Caki2 (cell line): Measurements from ENCODE around the gene DHRSX. TPM values are rescaled to one million over a fixed set of nuclear protein-coding genes. Genes with fewer than 3 reads are reported as not detected.

Experiments used
- DNase-seq: peaks from one replicate; pipeline ENCODE4 v3.0.0-alpha.2; 2015; ENCODE audit warnings: low read depth
- in situ Hi-C: cut with HindIII; loops from 2 replicates; pipeline ENCODE4 v1.10.0; 2016; ENCODE audit warnings: low sequenced_read_pairs, low pct_unique_long_range_greater_than_20kb, mixed read lengths
- total RNA-seq: library from RNA; depleted of rRNA; stranded (reverse); fragments of >200 nt; shearing (Covaris generic); gene quantifications from 2 replicates; pipeline ENCODE4 v1.2.3, GENCODE V29; 2014; ENCODE audit warnings: low replicate concordance

The DHRSX gene
- total RNA-seq, 1 experiment from 2014 or later, result 31.3 TPM

DNA sequence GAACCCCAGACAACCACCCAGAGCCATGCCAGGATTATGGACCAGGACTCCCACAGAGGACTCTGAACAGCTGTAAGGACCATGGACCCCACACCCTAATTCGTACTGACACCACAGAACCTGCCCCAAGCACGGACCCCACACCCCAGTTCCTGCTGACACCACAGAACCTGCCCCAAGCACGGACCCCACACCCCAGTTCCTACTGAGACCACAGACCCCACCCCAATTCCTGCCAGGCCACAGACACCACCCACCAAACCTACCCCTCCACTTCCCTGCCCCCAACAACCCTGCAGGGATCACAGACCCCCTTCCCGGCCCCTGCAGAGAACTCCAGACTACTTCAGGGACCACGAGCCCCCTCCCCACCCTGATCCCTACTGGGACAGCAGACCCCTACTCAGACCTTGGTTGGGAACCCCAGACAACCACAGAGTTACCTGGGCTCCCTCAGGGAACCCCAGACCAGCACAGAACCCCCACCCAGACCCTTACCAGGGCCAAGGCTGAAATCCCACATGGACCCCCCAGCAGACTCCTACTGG lies 1.4 kb upstream of the DHRSX start:
- no peak for DNase-seq
- in situ Hi-C loops, result no loop called here

DNA sequence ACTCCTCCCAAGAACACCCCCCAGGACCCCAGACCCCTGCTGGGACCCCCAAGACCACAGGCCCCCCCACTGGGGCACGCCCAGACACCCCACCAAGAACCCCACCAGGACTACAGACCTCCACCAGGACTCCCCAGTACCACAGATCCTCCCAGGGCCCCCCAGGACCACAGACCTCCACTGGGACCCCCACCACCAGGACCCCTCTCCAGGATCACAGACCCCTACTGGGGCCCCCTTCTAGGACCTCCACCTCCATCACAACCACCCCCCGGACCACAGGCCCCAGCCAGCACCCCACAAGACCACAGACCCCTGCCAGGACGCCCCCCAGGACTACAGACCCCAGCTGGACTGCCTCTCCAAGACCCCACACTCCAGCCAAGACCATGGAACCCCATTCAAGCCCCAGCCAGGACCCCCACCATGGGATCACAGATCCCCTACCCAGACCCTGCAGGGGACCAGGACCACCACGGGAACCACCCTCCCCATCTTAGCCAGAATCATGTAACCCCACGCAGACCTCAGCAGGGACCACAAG lies 855 bp upstream of the DHRSX start:
- no peak for DNase-seq
- in situ Hi-C loops, result no loop called here

DNA sequence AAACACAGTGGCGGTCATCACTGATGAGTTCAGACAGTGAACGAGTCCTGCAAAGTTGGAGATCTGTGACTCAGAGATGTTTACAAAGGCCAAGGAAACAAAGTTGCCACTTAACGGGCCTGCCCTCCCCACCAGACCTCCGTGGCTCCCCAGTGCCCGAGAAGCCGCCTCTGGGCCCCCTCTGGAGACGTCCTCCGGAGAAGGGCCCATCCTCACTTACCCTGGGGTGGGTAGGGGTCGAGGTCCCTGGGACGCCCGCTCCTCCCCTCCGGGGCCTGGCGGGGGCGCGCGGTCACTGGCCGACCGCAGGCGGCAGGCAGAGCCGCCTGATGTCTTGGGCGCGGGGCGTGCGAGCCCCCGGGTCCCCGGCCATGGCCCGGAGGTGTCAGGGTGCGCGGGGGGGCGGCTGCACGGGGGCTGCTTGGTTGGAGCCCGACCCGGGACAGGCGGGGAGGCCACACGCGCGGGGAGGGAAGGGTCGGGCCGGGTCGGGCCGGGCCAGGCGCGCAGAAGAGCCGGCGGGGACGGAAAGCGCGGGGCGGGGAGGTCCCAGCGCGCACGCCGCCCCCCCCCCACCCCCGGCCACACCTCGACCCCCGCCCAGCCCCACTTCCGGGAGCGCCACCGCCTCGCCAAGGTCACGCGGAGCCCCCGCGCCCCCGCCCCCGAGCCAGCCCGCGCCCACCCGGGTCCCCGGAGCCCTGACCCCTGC lies 529 bp downstream of the DHRSX start:
- peak; percentile 51 for DNase-seq
- in situ Hi-C loops, result no loop called here

DNA sequence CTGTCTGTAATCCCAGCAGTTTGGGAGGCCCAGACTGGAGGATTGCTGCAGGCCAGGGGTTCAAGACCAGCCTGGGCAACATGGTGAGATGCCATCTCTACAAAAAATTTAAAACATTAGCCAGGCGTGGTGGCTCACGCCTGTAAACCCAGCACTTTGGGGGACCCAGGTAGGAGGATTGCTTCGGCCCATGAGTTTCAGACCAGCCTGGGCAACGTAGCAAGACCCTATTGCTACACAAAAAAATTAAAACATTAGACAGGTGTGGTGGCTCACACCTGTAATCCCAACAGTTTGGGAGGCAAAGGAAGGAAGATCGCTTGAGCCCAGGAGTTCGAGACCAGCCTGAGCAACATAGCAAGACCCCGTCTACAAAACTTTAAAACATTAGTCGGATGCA lies 1.3 kb downstream of the DHRSX start:
- no peak for DNase-seq
- in situ Hi-C loops, result no loop called here

DNA sequence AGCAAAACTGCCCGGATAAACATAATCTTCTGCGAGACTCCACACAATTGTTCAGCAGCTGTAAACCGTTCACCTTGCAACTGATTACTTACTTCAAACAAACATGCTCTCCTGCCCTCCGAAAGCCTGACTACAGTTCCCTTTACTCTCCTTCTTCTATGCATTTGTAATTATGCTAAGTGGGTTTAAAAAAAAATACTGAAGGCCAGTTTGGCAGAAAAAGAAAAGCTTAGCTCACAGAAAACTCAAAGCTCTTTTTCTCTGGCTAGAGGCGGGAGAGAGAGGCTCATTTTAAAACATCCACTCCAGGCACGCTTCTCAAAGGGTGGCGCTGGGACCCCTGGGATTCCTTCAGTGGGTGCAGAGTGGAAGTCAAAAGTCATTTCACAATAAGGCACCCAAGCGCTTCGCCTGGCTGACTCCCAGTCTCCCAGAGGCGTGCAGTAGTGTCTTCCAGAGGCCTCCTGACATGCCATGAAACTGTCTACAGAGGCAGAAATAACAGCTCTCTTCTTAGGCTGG lies 1.9 kb downstream of the DHRSX start:
- DNase-seq, result peak; percentile 66
- in situ Hi-C loops, result no loop called here

DNA sequence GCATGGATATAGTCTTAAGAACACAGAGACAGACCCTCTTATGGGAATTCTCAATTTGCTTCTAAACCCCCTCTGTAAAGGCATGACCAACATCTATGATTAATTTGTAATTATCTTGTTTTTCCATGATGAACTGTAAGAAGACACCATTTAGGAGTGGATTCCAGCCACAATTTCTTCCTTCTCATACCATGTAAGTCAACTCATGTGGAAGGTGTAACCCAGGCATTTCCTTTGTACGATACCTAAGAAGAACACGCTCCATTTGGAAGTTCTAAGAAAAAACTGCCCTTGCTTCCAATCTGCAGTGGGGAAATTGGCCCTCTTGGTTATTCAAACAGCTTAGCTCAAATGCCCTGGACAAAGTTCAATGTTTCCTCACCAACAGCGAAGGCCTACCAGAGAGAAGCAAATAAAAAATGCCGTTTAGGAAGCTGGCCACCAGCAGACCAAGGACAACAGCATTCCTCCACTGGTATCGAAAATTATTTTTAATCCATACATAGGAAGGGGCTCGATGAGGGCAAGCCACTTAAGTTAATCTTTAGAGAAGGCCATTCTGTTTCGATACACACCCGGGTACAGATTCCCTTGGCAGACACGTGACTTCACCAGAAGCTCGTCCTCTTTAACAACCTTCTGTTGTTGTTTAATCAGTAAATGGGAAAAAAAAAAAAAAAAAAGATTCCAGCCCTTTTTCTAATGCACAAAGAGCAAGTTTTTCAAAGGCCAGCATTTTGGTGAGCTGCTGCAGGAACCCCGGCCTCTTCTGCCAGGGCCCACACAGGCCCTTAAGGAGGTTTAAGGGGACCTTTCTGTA lies 2.6 kb downstream of the DHRSX start:
- in situ Hi-C loops, result no loop called here
- peak; percentile 62 for DNase-seq

DNA sequence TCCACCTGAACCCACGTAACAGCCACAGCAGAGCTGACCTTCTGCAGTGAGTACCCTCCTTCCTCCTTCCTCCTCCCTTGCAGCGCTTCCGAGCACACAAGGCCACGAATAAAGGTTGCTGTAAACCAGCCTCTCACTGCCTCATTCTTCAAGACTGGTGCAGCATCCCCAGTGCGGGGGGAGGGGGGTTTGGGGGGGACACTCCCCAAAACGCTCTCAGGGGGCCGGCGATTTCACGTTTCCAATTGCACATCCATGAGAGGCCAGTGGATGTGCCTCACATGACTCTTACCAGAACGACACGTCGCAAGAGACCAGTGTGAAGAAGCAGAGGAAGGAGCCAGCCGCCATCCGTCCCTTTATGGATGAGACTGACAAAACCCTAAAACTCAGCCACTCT lies 5.2 kb downstream of the DHRSX start:
- DNase-seq, result no peak
- in situ Hi-C loops, result no loop called here

DNA sequence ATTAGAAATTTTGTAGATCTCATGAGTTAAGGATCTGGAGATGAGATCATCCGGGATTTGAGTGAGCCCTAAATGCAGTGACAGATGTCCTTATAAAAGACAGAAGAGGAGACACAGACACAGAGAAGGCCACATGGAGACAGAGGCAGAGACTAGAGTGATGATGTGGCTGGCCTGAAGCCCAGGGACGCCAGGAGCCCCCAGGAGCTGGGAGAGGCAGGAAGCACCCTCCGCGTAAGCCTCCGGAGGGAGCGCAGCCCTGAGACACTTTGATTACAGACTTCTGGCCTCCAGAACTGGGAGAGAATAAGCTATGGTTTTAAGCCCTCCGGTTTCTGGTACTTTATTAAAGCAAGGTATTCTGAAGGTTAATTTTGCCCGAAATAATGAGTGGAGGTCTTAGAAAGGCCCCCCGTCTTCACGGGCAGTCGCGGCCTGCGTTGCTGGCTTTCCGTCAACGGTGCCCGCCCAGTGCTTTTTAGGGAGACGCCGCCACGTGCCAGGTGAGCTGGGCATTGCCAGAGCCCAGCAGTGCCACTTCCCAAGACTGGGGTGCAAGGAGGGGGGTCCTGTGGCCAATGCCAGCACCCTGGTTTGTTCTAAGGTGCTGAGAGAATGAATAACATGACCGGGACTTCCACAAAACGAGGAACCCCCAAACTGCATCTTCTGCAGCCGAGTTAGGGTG lies 8.1 kb downstream of the DHRSX start:
- in situ Hi-C loops, result no loop called here
- no peak for DNase-seq

DNA sequence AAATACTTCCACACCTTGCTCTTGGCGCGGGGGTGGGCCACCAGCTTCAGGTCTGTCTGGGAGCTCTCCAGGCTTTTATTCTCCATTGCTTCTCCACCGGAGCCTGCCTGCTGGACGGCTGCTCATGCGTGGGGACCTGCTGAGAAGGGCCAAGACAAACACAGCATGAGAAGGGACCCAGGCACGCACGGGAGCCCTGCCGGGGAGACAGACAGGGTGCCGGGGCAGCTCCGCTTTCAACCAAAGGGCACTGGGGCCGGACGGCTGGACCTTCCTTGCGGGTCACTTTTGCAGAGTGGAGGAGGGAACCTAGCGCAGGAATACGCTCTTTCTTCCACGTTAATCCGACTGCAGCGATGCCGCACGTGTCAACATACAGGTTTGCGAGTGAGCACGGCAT lies 10.1 kb downstream of the DHRSX start:
- no peak for DNase-seq
- in situ Hi-C loops, result no loop called here

DNA sequence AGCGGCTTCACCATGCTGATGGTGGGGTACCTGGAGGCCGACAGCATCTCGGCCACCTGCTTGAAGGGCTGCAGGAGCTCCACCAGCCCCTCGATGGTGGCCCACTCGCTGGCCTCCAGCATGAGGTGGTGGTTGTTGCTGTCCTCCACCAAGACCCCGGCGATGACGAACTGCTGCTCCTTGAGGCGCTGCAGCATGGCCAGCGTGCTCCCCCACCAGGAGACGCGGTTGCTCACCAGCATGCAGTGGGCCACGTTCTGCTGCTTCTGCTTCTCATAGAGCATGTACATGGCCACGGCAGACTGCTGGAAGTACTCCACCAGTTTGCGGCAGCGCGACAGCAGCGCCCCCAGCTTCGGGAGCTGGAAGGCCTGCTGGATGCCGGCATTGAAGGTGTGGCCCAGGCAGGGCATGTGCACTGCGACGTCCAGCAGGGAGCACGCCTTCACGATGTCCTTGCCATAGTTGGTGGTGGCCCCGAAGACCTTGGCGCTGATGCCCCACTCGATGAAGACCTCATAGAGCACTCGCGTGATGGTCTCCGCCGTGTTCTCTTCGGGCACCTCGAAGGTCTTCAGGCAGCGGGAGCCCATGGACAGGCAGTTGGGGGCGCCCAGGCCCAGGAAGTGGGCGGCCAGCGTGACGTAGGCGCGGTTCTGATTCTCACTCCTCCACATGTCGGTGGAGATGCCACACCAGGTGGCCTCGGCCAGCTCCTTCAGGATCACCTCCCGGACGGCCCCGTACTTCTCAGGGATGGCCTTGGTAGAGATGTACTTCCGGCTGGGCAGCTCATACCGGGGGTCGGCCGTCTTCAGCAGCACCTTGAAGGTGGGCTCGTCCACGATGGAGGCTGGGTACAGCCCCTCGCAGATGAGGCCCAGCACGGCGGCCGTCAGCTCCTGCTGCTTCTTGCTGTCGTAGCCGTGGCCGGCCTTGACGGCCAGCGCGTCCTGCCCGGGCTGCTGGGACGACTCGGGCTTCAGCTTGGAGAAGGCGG lies 11.0 kb downstream of the DHRSX start:
- in situ Hi-C loops, result no loop called here
- DNase-seq, result no peak

DNA sequence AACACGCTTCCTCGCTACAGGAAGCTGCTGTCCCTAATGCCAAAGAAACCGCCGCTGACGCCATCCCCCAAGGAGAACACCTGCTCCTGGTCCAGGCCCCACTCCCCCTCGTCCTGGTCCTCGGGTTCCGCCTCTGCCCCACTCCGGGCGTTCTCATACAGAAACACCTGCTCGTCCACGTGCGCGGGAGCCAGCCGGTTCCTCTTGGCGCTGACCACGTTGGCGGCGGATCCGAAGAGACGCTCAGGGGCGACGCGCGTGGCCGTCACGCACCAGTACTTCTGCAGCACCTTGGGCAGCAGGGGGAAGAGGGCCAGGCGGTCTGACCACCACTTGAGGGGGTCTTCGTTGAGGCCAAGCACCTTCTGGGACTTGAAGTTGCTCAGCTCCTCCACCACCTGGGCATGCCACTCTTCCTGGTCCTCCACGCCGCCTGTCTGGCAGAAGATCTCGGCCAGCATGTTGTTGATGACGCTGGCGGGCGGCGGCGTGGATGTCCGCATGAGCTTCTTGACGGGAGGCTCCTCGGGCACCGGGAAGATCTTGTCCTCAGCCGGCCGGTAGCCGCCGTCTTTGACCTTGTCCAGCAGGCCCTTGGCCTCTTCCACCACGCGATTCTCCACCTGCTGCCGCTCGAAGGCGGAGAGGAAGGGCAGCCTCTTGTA lies 12.0 kb downstream of the DHRSX start:
- no peak for DNase-seq
- in situ Hi-C loops, result no loop called here

DNA sequence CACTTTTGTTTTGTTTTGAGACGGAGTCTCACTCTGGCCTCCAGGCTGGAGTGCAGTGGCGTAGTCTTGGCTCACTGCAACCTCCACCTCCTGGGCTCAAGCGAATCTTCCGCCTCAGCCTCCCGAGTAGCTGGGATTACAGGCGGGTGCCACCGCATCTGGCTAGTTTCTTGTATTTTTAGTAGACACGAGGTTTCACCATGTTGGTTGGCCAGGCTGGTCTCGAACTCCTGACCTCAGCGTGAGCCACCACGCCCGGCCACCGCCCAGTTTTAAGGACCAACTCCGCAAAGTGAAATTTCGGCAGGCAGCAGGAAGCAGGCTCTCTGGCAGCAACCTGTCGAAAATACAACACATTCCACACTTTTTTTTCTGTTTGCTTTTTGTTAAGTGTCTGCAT lies 13.4 kb downstream of the DHRSX start:
- in situ Hi-C loops, result no loop called here
- DNase-seq, result no peak

DNA sequence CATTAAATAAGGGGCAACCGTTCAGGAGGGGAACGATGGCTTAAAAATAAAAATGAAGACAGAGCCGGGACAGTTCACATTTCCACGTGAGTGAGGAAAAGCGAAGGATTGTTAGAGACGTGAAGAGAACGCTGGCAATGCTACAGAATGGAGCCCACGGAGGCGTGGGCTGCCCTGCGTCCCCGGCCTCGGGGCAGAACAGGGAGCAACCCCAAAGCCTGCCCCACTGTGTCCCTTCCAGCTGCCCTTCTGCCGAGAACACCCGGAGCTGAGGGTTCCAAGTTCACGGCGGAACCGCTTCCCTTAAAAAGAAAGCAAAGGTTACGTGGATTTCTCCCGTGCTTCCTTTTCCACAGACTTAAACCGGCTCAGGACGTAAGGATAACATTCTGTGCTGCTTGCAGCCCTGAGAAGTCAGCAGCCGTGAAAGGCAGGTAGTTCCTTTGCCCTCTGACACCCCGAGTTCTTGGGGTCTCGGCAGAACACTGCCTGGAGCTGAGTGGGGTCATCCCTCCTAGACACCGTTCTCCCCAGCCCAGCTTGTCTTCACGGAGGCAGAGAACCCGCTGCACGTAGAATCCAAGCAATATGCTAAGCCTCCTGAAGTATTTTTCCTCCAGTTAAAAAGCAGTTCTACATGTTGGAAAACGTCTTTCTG lies 14.2 kb downstream of the DHRSX start:
- in situ Hi-C loops, result no loop called here
- no peak for DNase-seq

DNA sequence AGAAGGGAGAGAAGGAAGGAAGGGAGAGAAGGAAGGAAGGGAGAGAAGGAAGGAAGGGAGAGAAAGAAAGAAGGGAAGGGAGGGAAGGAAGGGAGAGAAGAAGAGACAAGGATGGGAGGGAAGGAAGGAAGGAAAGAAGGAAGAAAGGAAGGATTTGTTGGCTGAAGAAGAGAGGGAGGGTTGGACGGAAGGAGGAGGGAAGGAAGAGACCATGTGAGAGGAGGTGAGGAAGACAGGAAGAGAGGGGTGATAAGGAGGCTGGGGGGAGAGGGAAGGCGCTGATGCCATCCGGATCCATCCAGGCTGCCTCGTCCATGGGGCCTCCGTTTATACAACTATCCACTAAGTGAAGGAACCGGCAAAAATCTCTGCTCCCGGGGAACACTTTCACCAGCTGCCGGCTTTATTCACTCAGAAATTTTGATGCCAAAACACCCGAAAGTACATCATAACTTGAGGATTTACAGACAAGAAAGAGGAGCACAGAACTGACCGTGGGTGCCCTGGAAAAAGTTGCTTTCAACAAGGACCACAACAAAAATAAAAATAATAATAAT lies 14.9 kb downstream of the DHRSX start:
- in situ Hi-C loops, result no loop called here
- no peak for DNase-seq

DNA sequence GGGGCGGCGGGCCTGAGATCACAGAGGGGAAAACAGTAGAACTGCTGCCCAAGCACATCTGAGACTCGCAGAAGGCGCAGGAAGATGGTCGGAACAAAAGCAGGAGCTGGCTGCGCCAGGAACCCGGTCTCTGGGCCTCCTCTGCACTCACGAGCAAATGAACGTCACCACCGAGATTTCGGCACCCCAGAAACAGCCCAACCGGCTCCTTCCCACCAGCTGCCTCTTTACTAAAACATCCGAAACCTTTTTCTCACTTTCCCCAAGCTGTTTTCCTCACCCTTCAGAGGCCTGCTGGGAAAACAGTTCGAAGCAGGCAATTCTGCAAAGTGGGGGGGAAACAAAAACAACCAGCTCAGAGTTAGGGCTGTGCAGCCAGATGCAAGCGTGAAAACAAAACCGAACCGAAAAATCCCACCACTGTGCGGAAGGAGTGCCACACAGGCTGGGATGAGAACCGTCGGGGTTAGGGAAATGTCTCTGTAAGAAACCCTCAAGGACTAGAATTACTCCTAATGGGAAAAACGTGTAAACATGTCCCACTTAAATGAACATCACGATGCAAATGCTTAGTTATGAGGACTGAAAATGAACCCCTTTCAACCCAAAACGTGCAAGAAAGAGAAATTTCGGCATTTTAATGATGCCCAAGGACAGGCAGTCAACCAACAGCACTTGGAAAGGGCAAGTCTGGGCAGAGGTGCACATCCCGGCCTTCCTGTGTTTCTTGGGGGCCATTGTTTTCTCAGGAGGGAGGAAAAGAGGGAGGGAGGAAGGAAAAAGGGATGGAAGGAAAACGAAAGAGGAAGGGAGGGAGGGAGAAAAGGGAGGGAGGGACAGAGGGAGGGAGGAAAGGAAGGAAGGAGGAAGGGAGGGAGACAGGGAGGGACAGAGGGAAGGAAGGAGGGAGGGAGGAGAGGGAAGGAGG lies 15.8 kb downstream of the DHRSX start:
- in situ Hi-C loops, result no loop called here
- DNase-seq, result no peak
